Testis (tissue), 3 donors: ENCODE measurements around the gene GMDS. TPM values are rescaled to one million over a fixed set of nuclear protein-coding genes. Genes with fewer than 3 reads are reported as not detected.
"Not testable (repeated sequence)": the region's sequence is repeated elsewhere in the genome, so short reads cannot be mapped to it uniquely, and the experiment has no call there.

ENCODE experiments used
- DNase-seq: peaks from one replicate; pipeline ENCODE4 v3.0.0-alpha.2; 2019
- H3K27ac ChIP-seq, 2 donors: fragments of 200-600 bp; sonication (generic); one replicate each; pipeline ENCODE4 v1.5.1; 2019
- H3K27me3 ChIP-seq: fragments of 200-600 bp; sonication (generic); one replicate; pipeline ENCODE4 v1.5.1; 2019
- H3K36me3 ChIP-seq: fragments of 200-600 bp; sonication (generic); one replicate; pipeline ENCODE4 v1.5.1; 2017; ENCODE audit warnings: low read depth; ENCODE audit errors: missing control alignments
- H3K4me1 ChIP-seq: fragments of 200-600 bp; sonication (generic); one replicate; pipeline ENCODE4 v1.5.1; 2019
- H3K4me3 ChIP-seq, 2 donors: fragments of 200-600 bp; sonication (generic); one replicate each; pipeline ENCODE4 v1.5.1; 2017 to 2019
- H3K9me3 ChIP-seq: fragments of 200-600 bp; sonication (generic); one replicate; pipeline ENCODE4 v1.5.1; 2017
- CTCF ChIP-seq, 3 experiments: fragments of 450-650 bp in 2 of 3; fragments of 200-600 bp in 1 of 3; sonication (generic) in 1 of 3; IDR thresholded peaks; one replicate each; pipeline ENCODE4 v1.5.1; 2016 to 2019; ENCODE audit warnings: antibody characterized with exemption in 3 of 3, mild to moderate bottlenecking in 2 of 3, moderate library complexity in 1 of 3
- POLR2A ChIP-seq: fragments of 450-650 bp; IDR thresholded peaks from one replicate; pipeline ENCODE4 v1.6.1; 2017; ENCODE audit warnings: antibody characterized with exemption, mild to moderate bottlenecking, moderate library complexity
- WGBS, 2 donors: methylation state at CpG; one replicate each; pipeline ENCODE4 v1.1.5; 2018; 5-methylcytosine and 5-hydroxymethylcytosine counted together
- intact Hi-C: fragments of 100-400 bp; cut with DNase I; formaldehyde crosslinking; loops from one replicate; pipeline ENCODE4 v1.15.1; 2023; ENCODE audit warnings: low total_unique reads
- polyA plus RNA-seq: library from polyadenylated mRNA; stranded (reverse); fragments of 350-450 nt; fragmentation: Illumina TruSeq; extraction: RNeasy Lipid Tissue Mini Kit (QIAGEN cat#74804); gene quantifications from one replicate; pipeline ENCODE4 v1.2.3, GENCODE V29; 2014; ENCODE audit warnings: low read depth, low replicate concordance; ENCODE audit not compliant: insufficient read depth
- total RNA-seq, 2 donors: library from RNA; depleted of rRNA; stranded (reverse); fragments of >200 nt; gene quantifications; one replicate each; pipeline ENCODE4 v1.2.3, GENCODE V29; 2016

Gene GMDS
- total and polyA plus RNA-seq, 3 donors from 2014 or later = 19.6 to 31.1 (median 22.2) TPM

GRCh38 chr6:1758076-1758679, 487.2 kb downstream of the GMDS start:
- H3K27ac ChIP-seq = no peak overlapping the region

DNA sequence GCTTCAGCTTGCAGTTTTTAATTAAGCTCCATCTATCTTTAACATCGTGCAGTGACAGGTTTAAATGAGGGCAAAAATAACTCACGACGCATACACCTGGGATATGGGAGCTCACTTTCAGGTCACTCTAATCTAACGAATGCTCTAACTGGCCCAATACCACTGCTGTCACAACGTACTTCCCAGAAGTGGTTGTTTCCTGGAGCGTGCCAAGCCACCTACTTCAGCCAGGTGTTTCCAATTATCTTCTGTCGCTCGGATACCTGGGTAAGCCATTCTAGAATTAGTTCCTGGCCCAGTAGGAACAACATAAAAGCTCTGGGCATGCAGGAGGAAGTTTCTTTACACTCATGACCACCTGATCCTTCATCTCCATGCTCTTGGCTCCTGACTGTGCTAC, 488.3 kb downstream of the GMDS start:
- Histone ChIP-seq H3K27me3 (no peaks in the 10 kb centered on the region), H3K4me1 (no peaks in the 10 kb centered on the region), H3K36me3 (no peaks in the 10 kb centered on the region), H3K4me3 (no peak overlapping the region), H3K27ac (no peak overlapping the region), H3K9me3 (no peaks in the 10 kb centered on the region)
- no peak for TF ChIP-seq POLR2A
- no peak for TF ChIP-seq CTCF (IDR thresholded peaks at IDR 0.05)
- intact Hi-C loops = no loop called here
- 87 to 91% methylated on average over 8 of the region's 8 CpGs for WGBS, 2 donors
- no peak for DNase-seq

More at GRCh38 chr6:1758076-1758679, 487.2 kb downstream of the GMDS start:
- 69 to 76% methylated on average over 8 of the region's 8 CpGs for WGBS, 2 donors
- Histone ChIP-seq H3K4me1 (no peaks in the 10 kb centered on the region), H3K27me3 (no peaks in the 10 kb centered on the region), H3K4me3 (no peak overlapping the region), H3K9me3 (no peaks in the 10 kb centered on the region), H3K36me3 (no peaks in the 10 kb centered on the region)
- no peak for TF ChIP-seq CTCF (IDR thresholded peaks at IDR 0.05)
- TF ChIP-seq POLR2A = no peak
- intact Hi-C loops = no loop called here
- DNase-seq = no peak

DNA sequence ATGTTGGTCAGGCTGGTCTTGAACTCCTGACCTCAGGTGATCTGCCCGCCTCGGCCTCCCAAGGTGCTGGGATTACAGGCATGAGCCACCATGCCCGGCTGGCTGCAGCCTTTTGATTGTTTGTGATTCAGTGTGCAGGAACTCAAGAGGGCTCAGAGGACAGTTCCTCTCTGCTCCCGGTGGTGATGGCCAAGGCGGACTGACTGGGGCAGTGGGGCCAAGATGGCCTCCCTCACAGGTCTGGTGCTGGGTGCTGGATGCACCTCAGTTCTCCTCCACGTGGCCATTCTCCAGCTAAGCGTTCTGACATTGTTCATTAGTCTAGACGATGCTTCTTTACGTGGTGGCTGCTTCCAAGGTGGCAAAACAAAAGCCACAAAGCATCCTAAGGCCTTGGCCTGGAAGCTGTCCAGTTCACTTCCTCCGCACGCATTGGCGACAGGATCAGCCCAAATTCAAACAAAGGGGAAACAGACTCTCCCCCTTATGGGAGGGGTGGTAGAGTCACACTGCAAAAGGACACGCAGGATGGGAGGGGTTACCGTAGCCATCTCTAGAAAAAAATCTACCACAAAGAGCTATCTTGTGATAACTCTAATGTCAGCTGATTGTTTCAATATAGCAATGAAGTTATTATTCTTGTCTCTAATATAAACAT, 488.8 kb downstream of the GMDS start:
- H3K9me3 ChIP-seq = no peaks in the 10 kb centered on the region
- H3K4me3 ChIP-seq = no peak overlapping the region
- no peak for DNase-seq
- H3K27me3 ChIP-seq = no peaks in the 10 kb centered on the region
- H3K36me3 ChIP-seq = no peaks in the 10 kb centered on the region
- intact Hi-C loops = no loop called here
- WGBS, 2 donors = 72 to 84% methylated on average over 13 to 14 of the region's 14 CpGs
- no peaks in the 10 kb centered on the region for H3K4me1 ChIP-seq
- no peak for TF ChIP-seq CTCF (IDR thresholded peaks at IDR 0.05)
- no peak for TF ChIP-seq POLR2A
- H3K27ac ChIP-seq = no peak overlapping the region

DNA sequence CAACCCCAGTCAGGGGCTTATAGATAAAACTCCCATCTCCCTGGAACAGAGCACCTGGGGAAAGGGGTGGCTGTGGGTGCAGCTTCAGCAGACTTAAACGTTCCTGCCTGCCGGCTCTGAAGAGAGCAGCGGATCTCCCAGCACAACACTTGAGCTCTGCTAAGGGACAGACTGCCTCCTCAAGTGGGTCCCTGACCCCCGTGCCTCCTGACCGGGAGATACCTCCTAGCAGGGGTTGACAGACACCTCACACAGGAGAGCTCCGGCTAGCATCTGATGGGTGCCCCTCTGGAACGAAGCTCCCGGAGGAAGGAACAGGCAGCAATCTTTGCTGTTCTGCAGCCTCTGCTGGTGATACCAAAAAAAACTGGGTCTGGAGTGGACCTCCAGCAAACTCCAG, 494.3 kb downstream of the GMDS start:
- WGBS, 2 donors = 88 to 95% methylated on average over 6 to 8 of the region's 8 CpGs
- DNase-seq, H3K27ac ChIP-seq, H3K9me3 ChIP-seq, H3K4me1 ChIP-seq, H3K4me3 ChIP-seq, intact Hi-C loops, H3K27me3 ChIP-seq, H3K36me3 ChIP-seq: not testable (repeated sequence)

DNA sequence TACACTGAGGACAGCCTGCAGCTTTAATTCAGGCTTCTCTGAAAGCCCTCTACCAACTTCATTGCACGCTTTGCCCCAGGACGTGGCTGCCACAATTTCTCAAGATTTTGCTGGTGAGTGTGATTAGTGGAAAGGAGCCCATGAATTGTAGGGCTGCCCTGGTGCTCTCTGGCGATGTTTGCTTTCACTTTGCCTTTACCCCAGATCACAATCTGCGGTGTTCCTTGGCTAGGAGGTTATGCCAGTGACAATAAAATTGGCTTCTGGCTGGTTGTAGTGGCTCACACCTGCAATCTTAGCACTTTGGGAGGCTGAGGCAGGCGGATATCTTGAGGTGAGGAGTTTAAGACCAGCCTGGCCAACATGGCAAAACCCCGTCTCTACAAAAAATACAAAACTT, 496.4 kb downstream of the GMDS start:
- no peaks in the 10 kb centered on the region for H3K4me1 ChIP-seq
- intact Hi-C loops = no loop called here
- DNase-seq = no peak
- no peaks in the 10 kb centered on the region for H3K36me3 ChIP-seq
- no peak overlapping the region for H3K4me3 ChIP-seq
- TF ChIP-seq POLR2A (no peak), CTCF (IDR thresholded peaks at IDR 0.05) (no peak)
- 91 to 94% methylated on average over 6 of the region's 6 CpGs for WGBS, 2 donors
- no peaks in the 10 kb centered on the region for H3K27me3 ChIP-seq
- H3K27ac ChIP-seq = no peak overlapping the region
- H3K9me3 ChIP-seq = no peaks in the 10 kb centered on the region
